NCI-H1930 (cell line): ENCODE measurements around the gene CNTLN.
"Not testable (repeated sequence)": the region's sequence is repeated elsewhere in the genome, so short reads cannot be mapped to it uniquely, and the experiment has no call there.

Source experiments
- DNase-seq, 2 experiments: peaks; one replicate each; lab custom pipeline; 2025; lab: John Stamatoyannopoulos, UW

CNTLN gene

GRCh38 chr9:17318821-17319320 lies 184.0 kb downstream of the CNTLN start:
- no peak for DNase-seq

DNA sequence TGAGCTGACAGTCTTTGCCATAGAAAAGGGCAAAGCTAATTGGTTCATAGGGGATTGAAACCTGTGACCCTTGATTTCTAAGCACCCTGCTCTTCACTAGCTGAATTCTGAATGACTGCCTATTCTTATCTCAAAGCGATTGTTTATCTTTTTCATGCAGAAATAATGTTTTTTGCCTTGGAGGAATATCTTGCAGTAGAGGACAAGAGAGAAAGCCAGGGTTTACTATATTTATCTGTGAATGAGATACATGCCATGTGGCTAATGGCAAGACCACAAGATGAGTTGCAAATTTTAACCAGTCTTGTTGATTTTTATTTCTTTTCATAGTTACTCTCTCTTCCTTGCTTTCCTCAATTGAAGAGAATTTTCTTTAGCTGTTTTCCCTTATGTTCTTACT lies 185.0 kb downstream of the CNTLN start:
- no peak for DNase-seq

DNA sequence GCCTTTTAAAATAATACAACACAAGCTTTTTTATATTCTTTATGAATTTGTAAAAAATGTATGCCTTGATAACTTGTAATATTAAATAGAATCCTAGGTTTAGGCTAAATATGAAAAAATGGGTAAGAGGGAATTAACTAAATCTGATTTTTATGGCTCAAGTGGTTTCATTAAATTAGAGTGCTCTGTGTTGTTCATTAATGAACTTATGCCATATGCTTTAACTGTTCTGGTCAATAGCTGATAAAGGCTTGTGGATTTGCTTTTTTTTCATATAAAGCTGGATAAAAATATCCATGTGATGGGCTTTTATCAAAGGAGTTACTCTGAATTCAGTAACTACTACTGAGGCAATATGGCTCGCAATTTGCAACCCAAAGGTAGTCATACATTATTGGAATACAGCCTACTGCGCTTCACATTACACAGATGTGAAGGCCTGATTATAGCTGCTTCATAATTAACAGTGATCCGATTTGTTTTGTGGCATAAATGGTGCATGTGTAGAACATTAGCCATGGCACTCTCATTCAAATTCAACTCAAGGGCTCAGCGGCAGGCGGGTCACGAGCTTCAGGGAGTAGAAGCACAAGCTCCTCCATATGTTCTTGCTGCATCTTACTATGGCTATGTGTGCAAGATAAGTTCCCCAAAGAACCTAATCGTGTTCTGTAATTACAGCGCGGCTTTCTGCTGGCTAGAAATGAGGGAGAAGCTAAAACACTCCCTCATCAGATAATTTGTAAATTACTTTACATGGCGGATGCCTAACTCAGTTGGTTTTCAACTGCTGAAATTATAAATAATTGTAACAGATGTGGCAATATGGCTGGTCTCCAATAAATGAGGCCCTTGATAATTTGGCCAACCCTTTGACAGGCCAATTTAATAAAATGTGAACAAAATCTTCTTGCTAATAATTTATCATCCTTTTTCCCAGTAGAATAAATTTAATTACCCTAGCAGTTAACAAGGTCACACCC lies 188.3 kb downstream of the CNTLN start:
- DNase-seq, result peak; percentile 67 to 79

- DNase-seq, result no peak
Observed at GRCh38 chr9:17328331-17328730, 193.5 kb downstream of the CNTLN start.

GRCh38 chr9:17330097-17330496 lies 195.3 kb downstream of the CNTLN start:
- no peak for DNase-seq

GRCh38 chr9:17332115-17332514 lies 197.3 kb downstream of the CNTLN start:
- no peak for DNase-seq

GRCh38 chr9:17339156-17339555 lies 204.3 kb downstream of the CNTLN start:
- DNase-seq, result no peak

DNA sequence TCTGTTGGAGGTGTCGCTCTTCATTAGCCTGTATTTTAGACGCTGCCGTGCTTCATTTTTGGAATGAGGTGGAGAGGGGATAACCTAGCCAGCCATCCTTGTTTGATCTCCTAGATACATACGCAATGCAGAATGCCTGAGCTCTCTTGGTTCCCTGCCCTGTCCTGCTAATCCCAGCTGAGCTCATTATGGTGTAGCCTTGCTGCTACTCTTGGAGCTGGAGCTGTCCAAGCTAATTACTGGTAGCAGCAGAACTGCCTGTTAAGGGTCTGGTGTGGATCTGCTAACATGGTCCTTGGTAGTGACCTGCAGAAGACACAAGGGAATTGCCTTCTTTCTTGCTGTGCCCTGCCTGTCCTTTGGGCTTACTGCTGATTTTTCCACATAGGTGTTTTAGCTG lies 207.9 kb downstream of the CNTLN start:
- no peak for DNase-seq

DNA sequence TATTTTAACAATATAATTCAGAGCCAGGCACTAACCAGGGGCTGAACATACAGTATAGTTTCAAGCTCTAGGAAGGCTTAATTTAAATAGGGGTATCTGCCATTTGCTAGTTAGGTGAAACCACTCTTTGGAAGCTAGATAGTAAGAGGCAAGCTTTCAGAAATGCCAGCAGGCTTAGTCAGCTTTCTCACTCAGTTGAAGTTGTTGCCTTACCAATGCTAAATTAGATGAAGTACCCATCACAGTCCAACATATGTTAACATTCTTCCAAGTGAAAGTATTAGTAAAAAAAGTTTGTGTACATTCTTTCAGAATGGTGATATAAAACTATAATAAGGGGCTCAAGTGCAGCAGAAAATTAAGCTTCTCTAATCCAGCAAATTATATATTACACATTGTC lies 215.0 kb downstream of the CNTLN start:
- no peak for DNase-seq

- not testable (repeated sequence) for DNase-seq
Observed at GRCh38 chr9:17354006-17354405, 219.2 kb downstream of the CNTLN start.

GRCh38 chr9:17361378-17361777 lies 226.5 kb downstream of the CNTLN start:
- DNase-seq, result no peak

GRCh38 chr9:17367035-17367434 lies 232.2 kb downstream of the CNTLN start:
- DNase-seq, result no peak

GRCh38 chr9:17380126-17380861 lies 245.5 kb downstream of the CNTLN start:
- DNase-seq, result no peak

GRCh38 chr9:17387565-17387964 lies 252.7 kb downstream of the CNTLN start:
- peak; percentile 32 to 48 for DNase-seq

DNA sequence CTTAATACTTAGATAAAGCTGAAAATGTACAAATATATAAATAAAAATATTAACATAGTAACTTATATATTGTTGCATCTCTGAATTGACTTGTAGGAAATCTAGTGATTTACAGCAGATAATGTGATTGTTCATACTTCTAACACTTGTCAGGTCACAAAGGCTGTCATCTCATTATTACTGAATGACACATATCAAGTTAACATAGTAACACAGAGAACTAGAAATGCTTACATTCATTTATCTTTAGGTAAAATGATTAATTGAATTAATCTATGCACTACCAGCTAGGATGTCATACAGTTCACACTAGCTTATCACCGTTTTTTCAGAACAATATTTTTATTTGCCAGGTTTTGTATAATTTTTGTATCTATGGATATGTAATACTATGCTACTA lies 254.2 kb downstream of the CNTLN start:
- no peak for DNase-seq

DNA sequence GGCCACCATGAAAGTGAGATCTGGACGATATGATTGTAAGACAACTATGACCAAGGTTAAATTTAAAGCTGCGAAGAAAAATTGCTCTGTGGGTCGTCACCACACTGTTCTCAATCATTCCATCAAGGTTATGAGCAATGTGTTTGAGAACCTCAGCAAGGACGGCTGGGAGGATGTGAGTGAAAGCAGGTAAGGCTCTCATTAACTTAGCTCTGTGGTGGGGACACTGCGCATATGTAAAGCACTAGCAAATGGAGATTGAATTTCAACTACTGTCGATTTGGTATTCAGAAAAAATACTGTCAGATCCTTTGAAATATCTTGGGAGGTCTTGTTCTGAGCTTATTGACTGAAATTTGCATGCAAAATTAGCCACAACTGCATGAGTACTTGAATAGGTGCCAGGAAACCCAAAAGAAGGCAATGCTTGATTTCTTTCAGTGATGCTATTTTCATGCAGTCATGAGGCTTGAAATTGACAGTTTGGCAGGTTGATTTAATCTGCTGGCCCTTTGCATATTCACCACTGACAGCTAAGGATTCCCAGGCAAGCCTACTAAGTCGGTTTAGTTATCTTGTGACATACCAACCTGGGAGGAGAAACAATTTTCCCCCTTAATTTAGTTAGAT lies 260.2 kb downstream of the CNTLN start:
- DNase-seq, result no peak

GRCh38 chr9:17397166-17397728 lies 262.4 kb downstream of the CNTLN start:
- not testable (repeated sequence) for DNase-seq

DNA sequence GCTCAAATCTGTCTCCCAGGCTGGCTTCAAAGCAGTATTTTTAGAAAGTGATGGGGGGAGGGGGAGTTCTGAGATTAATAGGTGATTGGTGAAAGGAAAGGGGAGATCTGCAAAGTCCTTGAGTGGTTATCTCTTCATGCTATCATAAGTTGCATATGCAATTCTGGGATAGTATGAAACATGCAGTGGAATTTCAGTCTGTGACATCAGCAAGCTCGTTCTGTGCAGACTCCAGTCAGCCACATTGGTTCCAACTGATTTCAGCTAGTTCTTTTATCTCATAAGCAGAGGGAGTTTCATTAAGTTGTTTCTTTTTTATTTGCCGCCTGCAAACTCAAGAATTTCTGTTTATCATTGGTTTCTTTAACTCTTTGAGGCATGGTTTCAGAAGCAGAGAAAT lies 263.5 kb downstream of the CNTLN start:
- no peak for DNase-seq

- DNase-seq, result no peak
Observed at GRCh38 chr9:17401858-17402257, 267.0 kb downstream of the CNTLN start.

DNA sequence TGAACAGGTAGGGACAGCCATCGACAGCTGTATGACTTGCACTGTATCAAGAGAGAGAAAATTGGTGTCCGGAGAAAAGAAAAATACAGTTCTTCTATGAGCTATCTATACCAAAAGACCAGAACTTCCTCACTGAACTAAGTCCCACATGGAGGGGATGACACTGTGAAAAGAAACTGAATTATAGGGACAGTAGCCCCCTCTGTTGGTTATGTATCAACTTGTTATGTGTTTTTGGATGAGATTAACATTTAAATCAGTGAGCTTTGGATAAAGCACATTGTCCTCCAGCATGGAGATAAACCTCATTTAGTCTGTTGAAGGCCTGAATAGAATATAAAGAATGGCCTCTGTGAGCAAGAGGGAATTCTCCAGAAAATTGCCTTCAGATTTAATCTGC lies 267.5 kb downstream of the CNTLN start:
- peak in 1 of 2 experiments; percentile 5 for DNase-seq

DNA sequence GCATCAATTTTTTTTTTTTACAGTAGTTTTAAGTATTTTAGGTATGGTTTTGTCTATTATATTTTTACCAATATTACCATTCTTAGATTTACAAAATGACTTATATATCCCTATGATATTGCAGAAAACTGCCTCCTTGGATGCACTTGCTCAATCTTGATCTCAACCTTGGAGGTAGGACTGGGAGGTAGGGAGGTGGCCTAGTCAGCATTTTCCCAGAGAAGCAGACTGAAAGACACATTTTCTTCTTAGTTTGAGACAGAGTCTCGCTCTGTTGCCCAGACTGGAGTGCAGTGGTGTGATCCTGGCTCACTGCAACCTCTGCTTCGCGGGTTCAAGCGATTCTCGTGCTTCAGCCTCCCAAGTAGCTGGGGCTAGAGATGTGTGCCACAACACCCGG lies 268.7 kb downstream of the CNTLN start:
- no peak for DNase-seq

DNA sequence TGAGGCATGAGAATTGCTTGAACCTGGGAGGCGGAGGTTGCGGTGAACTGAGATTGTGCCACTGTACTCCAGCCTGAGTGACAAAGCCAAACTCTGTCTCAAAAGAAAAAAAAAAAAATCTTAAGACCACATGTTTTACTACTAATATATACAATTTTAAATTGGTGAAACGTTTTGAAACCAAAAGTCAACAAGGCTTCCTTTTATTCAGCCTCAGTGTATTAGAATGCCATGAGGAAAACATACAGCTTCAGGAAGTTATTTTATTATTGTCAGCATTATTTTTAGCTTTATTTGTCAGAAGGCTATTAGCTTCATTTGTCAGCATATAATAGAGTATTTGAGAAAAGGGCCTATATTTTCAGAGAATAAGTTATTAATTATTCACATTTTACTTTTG lies 280.1 kb downstream of the CNTLN start:
- no peak for DNase-seq
